HCT116 (cell line): Measurements from ENCODE around the gene RPS6KL1. TPM values are rescaled to one million over a fixed set of nuclear protein-coding genes. Genes with fewer than 3 reads are reported as not detected.

Experiments used
- ATAC-seq: fragments of 200-7000 bp; cut with Tn5 transposase; 2 replicates; pipeline ENCODE4 v1.9.1; 2020; ENCODE audit warnings: mild to moderate bottlenecking, moderate library complexity
- BruUV-seq: library from RNA; stranded (reverse); fragments of 400-500 nt; replicated peaks from 2 replicates; lab custom pipeline; 2021; lab: Mats Ljungman, UMichigan
- CTCF ChIA-PET: fragments of 300-600 bp; sonication (Branson Sonifier 250); formaldehyde crosslinking; loops from one replicate; lab custom pipeline; 2021; ENCODE audit warnings: antibody characterized with exemption; lab: Charles Lee
- POLR2A ChIA-PET: fragments of 300-600, 350-600 bp; sonication (Branson Sonifier 250); formaldehyde crosslinking; loops from one replicate; lab custom pipeline; 2021; ENCODE audit warnings: antibody characterized with exemption; lab: Charles Lee
- RAD21 ChIA-PET, 2 experiments: fragments of 300-600 bp; sonication (Branson Sonifier 250); formaldehyde crosslinking; loops; one replicate each; lab custom pipeline; 2023; ENCODE audit warnings: low total read pairs in 2 of 2; ENCODE audit not compliant: uncharacterized antibody in 2 of 2, unreplicated experiment in 2 of 2, low non-redundant PET in 1 of 2; lab: Charles Lee
- DNase-seq: peaks from one replicate; pipeline ENCODE4 v3.0.0-alpha.2; 2010; ENCODE audit warnings: low read depth, low spot score
- H2AFZ ChIP-seq: fragments of 200-600 bp; shearing (Covaris generic), sonication (generic); 2 replicates; pipeline ENCODE4 v1.6.1; 2017; ENCODE audit warnings: low read depth, mixed run types, mixed read lengths, antibody characterized with exemption, low read length; ENCODE audit not compliant: poor library complexity, severe bottlenecking
- H3K27ac ChIP-seq: 2 replicates; pipeline ENCODE4 v1.5.1; 2012; ENCODE audit warnings: low read depth, low read length
- H3K27me3 ChIP-seq: fragments of 200-600 bp; sonication (generic); 2 replicates; pipeline ENCODE4 v1.6.1; 2016; ENCODE audit warnings: mixed run types, low read length, mixed read lengths; ENCODE audit not compliant: insufficient read depth
- H3K36me3 ChIP-seq, 2 experiments: fragments of 200-500 bp in 1 of 2; fragments of 200-600 bp in 1 of 2; sonication (Bioruptor generic) in 1 of 2; sonication (generic) in 1 of 2; 2 replicates each; pipeline versions ENCODE4 v1.5.1 to v1.6.1; 2014 to 2016; ENCODE audit warnings: low read length in 2 of 2, inconsistent platforms in 1 of 2, mixed read lengths in 1 of 2, mixed run types in 1 of 2; ENCODE audit not compliant: insufficient read depth in 2 of 2, control insufficient read depth in 1 of 2
- H3K4me1 ChIP-seq, 2 experiments: fragments of 200-600 bp in 1 of 2; sonication (generic) in 1 of 2; 2 replicates each; pipeline versions ENCODE4 v1.5.1 to v1.6.1; 2012 to 2017; ENCODE audit warnings: low read length in 2 of 2, inconsistent platforms in 1 of 2, mild to moderate bottlenecking in 1 of 2, mixed read lengths in 1 of 2, mixed run types in 1 of 2, moderate library complexity in 1 of 2; ENCODE audit not compliant: insufficient read depth in 2 of 2, control insufficient read depth in 1 of 2
- H3K4me2 ChIP-seq: fragments of 200-600 bp; sonication (generic); 2 replicates; pipeline ENCODE4 v1.6.1; 2017; ENCODE audit warnings: mixed run types, low read length, mixed read lengths
- H3K4me3 ChIP-seq, 2 experiments: fragments of 200-600 bp in 1 of 2; sonication (generic) in 1 of 2; replicated peaks in 1 of 2; 2 replicates each; pipeline ENCODE4 v1.5.1; 2011 to 2016; ENCODE audit warnings: low read length in 2 of 2, control low read depth in 1 of 2, low read depth in 1 of 2, mild to moderate bottlenecking in 1 of 2, mixed read lengths in 1 of 2, mixed run types in 1 of 2
- H3K79me2 ChIP-seq: fragments of 200-600 bp; sonication (generic); 2 replicates; pipeline ENCODE4 v1.6.1; 2017; ENCODE audit warnings: mild to moderate bottlenecking, mixed run types, low read length, moderate library complexity, mixed read lengths; ENCODE audit not compliant: insufficient read depth
- H3K9ac ChIP-seq: fragments of 200-600 bp; sonication (generic); 2 replicates; pipeline ENCODE4 v1.6.1; 2016; ENCODE audit warnings: low read length, mixed read lengths
- H3K9me2 ChIP-seq: fragments of 200-600 bp; sonication (generic), shearing (Covaris generic); 2 replicates; pipeline ENCODE4 v1.6.1; 2017; ENCODE audit warnings: mixed run types, mild to moderate bottlenecking, moderate library complexity; ENCODE audit not compliant: insufficient read depth
- H3K9me3 ChIP-seq, 2 experiments: fragments of 200-500 bp in 1 of 2; fragments of 200-600 bp in 1 of 2; sonication (Bioruptor generic) in 1 of 2; sonication (generic) in 1 of 2; 2 replicates each; pipeline ENCODE4 v1.6.1; 2014 to 2017; ENCODE audit warnings: low read length in 2 of 2, mixed read lengths in 2 of 2, inconsistent platforms in 1 of 2, low read depth in 1 of 2, mild to moderate bottlenecking in 1 of 2, mixed run types in 1 of 2, moderate library complexity in 1 of 2; ENCODE audit not compliant: control insufficient read depth in 1 of 2, insufficient read depth in 1 of 2
- H4K20me1 ChIP-seq: fragments of 200-600 bp; sonication (generic), shearing (Covaris generic); 2 replicates; pipeline ENCODE4 v1.6.1; 2017; ENCODE audit warnings: mixed run types, mild to moderate bottlenecking, moderate library complexity; ENCODE audit not compliant: insufficient read depth
- CBX3 ChIP-seq: IDR thresholded peaks from 2 replicates; pipeline ENCODE4 v1.6.1; 2012; ENCODE audit warnings: low read depth
- EZH2 ChIP-seq: fragments of 200-600 bp; sonication (generic); IDR thresholded peaks from 2 replicates; pipeline ENCODE4 v1.6.1; 2017; ENCODE audit warnings: antibody characterized with exemption, mixed run types
- FOSL1 ChIP-seq: IDR thresholded peaks from 2 replicates; pipeline ENCODE4 v1.6.1; 2012; ENCODE audit warnings: low read depth
- POLR2AphosphoS5 ChIP-seq: IDR thresholded peaks from 2 replicates; pipeline ENCODE4 v1.6.1; 2011; ENCODE audit warnings: mild to moderate bottlenecking, low read depth, low read length, moderate library complexity
- SRF ChIP-seq: IDR thresholded peaks from 2 replicates; pipeline ENCODE4 v1.6.1; 2012; ENCODE audit warnings: low read depth
- TCF7L2 ChIP-seq: IDR thresholded peaks from 2 replicates; pipeline ENCODE4 v1.7.0; 2011; ENCODE audit warnings: borderline replicate concordance, inconsistent platforms; ENCODE audit not compliant: insufficient read depth, insufficient read length; ENCODE audit errors: extremely low read depth
- YY1 ChIP-seq: IDR thresholded peaks from 2 replicates; pipeline ENCODE4 v1.6.1; 2011; ENCODE audit warnings: low read length, low read depth, moderate library complexity, mild to moderate bottlenecking; ENCODE audit not compliant: insufficient replicate concordance; ENCODE audit errors: extremely low read depth
- intact Hi-C: fragments of 100-400 bp; cut with micrococcal nuclease; formaldehyde crosslinking; loops from 2 replicates; pipeline ENCODE4 v1.10.0; 2022
- total RNA-seq: library from RNA; stranded (reverse); gene quantifications from one replicate; pipeline ENCODE4 v1.2.1, GENCODE V29; 2021; ENCODE audit not compliant: unreplicated experiment
- TF ChIP-seq, protein P1 (sequence below): IDR thresholded peaks from 2 replicates; pipeline ENCODE4 v1.6.1; 2012; ENCODE audit warnings: low read depth
- TF ChIP-seq, protein P2 (sequence below): IDR thresholded peaks from 2 replicates; pipeline ENCODE4 v1.6.1; 2012
- TF ChIP-seq, protein P3 (sequence below): IDR thresholded peaks from 2 replicates; pipeline ENCODE4 v1.6.1; 2012
- TF ChIP-seq, protein P4 (sequence below), 3 experiments: fragments of 200-600 bp in 1 of 3; sonication (generic) in 1 of 3; IDR thresholded peaks in 2 of 3; conservative IDR thresholded peaks in 1 of 3; 2 replicates each; pipeline ENCODE4 v1.5.1; 2012 to 2017; ENCODE audit warnings: low read depth in 2 of 3, low read length in 2 of 3, antibody characterized with exemption in 1 of 3, borderline replicate concordance in 1 of 3, control low read depth in 1 of 3, mild to moderate bottlenecking in 1 of 3, mixed read lengths in 1 of 3, mixed run types in 1 of 3, moderate library complexity in 1 of 3; ENCODE audit not compliant: insufficient read depth in 1 of 3

RPS6KL1 gene
- total RNA-seq, 1 experiment from 2014 or later = 6.7 TPM

DNA sequence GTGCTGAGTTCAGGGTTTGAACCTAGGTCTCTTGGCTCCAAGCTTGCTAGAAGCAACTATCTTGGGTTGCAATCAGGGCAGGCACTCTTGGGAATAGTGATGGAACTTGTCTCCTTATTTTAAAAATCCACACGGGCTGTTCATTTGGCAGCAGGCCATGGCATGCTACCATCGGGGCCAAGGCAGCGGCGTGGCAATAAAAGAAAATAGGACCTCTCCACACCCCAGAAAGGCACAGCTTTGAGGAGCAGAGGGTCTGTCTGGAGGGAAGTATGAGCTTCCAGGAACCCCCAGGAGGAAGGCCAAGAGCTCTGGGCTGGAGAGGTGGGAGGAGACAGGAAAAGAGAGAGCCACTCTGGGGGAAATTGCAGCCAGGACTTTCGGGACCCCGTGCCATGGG lies 15.3 kb downstream of the RPS6KL1 start:
- H3K4me1 ChIP-seq = peaks cover 12 to 24% of the 10 kb centered on the region in 2 experiments; a peak in 3 of 4 replicates
- no peaks in the 10 kb centered on the region for H4K20me1 ChIP-seq
- H3K9me2 ChIP-seq = no peaks in the 10 kb centered on the region
- RAD21 ChIA-PET = interaction anchor here in 1 of 2 experiments (2.3 kb wide), 1 partner anchor 46 kb away, joined by 13 read pairs; no protein-coding TSS in a partner anchor
- no peak overlapping the region for H3K4me3 ChIP-seq
- H2AFZ ChIP-seq = no peak overlapping the region
- H3K9ac ChIP-seq = no peak overlapping the region
- no peaks in the 10 kb centered on the region for H3K27me3 ChIP-seq
- H3K4me2 ChIP-seq = no peak overlapping the region
- POLR2A ChIA-PET = interaction anchor here (0.5 kb wide), 1 partner anchor 15 kb away, joined by 4 read pairs; the partner anchor contains the start of gene RPS6KL1
- peaks cover 3 to 9% of the 10 kb centered on the region in 2 experiments; a peak in 3 of 4 replicates for H3K36me3 ChIP-seq
- intact Hi-C loops = no loop called here
- BruUV-seq = no TSS peak
- CTCF ChIA-PET = interaction anchor here (1.4 to 5.5 kb wide), 2 partner anchors 14 to 47 kb away, joined by 4 to 94 read pairs; no protein-coding TSS in a partner anchor
- TF ChIP-seq YY1 (no peak), EZH2 (no peak), POLR2AphosphoS5 (no peak), SRF (no peak), FOSL1 (no peak), TCF7L2 (no peak), CBX3 (no peak)
- TF ChIP-seq, protein P1, sequence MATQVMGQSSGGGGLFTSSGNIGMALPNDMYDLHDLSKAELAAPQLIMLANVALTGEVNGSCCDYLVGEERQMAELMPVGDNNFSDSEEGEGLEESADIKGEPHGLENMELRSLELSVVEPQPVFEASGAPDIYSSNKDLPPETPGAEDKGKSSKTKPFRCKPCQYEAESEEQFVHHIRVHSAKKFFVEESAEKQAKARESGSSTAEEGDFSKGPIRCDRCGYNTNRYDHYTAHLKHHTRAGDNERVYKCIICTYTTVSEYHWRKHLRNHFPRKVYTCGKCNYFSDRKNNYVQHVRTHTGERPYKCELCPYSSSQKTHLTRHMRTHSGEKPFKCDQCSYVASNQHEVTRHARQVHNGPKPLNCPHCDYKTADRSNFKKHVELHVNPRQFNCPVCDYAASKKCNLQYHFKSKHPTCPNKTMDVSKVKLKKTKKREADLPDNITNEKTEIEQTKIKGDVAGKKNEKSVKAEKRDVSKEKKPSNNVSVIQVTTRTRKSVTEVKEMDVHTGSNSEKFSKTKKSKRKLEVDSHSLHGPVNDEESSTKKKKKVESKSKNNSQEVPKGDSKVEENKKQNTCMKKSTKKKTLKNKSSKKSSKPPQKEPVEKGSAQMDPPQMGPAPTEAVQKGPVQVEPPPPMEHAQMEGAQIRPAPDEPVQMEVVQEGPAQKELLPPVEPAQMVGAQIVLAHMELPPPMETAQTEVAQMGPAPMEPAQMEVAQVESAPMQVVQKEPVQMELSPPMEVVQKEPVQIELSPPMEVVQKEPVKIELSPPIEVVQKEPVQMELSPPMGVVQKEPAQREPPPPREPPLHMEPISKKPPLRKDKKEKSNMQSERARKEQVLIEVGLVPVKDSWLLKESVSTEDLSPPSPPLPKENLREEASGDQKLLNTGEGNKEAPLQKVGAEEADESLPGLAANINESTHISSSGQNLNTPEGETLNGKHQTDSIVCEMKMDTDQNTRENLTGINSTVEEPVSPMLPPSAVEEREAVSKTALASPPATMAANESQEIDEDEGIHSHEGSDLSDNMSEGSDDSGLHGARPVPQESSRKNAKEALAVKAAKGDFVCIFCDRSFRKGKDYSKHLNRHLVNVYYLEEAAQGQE = no peak
- TF ChIP-seq, protein P2, sequence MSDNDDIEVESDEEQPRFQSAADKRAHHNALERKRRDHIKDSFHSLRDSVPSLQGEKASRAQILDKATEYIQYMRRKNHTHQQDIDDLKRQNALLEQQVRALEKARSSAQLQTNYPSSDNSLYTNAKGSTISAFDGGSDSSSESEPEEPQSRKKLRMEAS = no peak
- TF ChIP-seq, protein P3, sequence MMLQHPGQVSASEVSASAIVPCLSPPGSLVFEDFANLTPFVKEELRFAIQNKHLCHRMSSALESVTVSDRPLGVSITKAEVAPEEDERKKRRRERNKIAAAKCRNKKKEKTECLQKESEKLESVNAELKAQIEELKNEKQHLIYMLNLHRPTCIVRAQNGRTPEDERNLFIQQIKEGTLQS = no peak
- TF ChIP-seq, protein P4, sequence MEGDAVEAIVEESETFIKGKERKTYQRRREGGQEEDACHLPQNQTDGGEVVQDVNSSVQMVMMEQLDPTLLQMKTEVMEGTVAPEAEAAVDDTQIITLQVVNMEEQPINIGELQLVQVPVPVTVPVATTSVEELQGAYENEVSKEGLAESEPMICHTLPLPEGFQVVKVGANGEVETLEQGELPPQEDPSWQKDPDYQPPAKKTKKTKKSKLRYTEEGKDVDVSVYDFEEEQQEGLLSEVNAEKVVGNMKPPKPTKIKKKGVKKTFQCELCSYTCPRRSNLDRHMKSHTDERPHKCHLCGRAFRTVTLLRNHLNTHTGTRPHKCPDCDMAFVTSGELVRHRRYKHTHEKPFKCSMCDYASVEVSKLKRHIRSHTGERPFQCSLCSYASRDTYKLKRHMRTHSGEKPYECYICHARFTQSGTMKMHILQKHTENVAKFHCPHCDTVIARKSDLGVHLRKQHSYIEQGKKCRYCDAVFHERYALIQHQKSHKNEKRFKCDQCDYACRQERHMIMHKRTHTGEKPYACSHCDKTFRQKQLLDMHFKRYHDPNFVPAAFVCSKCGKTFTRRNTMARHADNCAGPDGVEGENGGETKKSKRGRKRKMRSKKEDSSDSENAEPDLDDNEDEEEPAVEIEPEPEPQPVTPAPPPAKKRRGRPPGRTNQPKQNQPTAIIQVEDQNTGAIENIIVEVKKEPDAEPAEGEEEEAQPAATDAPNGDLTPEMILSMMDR (IDR thresholded peaks at IDR 0.05 in 2 of 3, conservative IDR thresholded peaks at IDR 0.05 in 1 of 3; ENCODE audit: borderline replicate concordance in 1 of 3, insufficient read depth in 1 of 3, low read depth in 2 of 3, low read length in 2 of 3) = no peak
- DNase-seq (no peak), ATAC-seq (no peak)
- H3K9me3 ChIP-seq = no peaks in the 10 kb centered on the region
- H3K27ac ChIP-seq = no peak overlapping the region
- no peaks in the 10 kb centered on the region for H3K79me2 ChIP-seq
